ENCODE measurements around the gene SH2D1B.

DNA sequence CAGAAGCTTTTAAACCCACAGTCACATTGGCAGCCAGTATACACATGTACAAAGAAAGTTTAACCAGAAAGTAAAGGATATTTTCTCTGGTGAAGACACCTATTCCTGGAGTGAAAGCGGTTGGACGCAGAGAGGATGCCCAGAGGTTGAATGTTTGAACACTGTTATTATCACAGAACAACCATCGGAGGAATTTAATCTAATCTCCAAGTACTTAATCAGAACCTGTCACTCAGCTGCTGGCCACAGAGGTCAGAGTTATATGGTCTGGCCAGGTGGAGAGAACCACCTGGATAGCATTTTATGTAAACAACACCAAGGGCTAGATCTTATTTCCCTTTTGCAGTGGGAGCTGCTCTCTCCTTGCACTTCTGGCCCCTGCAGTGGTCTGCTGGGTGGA lies 64.7 kb downstream of the SH2D1B start:
- no peak for TF ChIP-seq POLR2A (IDR thresholded peaks at IDR 0.05; ENCODE audit: low read depth, low read length)
- TF ChIP-seq TAF1 (IDR thresholded peaks at IDR 0.05; ENCODE audit: low read depth, low read length): no peak

Data from GM12891 (cell line).